Measurements from ENCODE around the gene LPIN2.

Gene LPIN2

GRCh38 chr18:2982022-2982421, 30.9 kb downstream of the LPIN2 start:
- H3K27me3 ChIP-seq = no peaks in the 10 kb centered on the region
- no peaks in the 10 kb centered on the region for H3K9me3 ChIP-seq
- H3K4me1 ChIP-seq = peaks cover 0 to 98% (median 70%) of the 10 kb centered on the region in 4 donors
- intact Hi-C loops (cut with DNase I; ENCODE audit: low total_unique reads) = no loop called here
- peak overlapping the region; percentile 81 to 85 for H3K27ac ChIP-seq
- no peak overlapping the region for H3K4me3 ChIP-seq
- TF ChIP-seq, protein P1, sequence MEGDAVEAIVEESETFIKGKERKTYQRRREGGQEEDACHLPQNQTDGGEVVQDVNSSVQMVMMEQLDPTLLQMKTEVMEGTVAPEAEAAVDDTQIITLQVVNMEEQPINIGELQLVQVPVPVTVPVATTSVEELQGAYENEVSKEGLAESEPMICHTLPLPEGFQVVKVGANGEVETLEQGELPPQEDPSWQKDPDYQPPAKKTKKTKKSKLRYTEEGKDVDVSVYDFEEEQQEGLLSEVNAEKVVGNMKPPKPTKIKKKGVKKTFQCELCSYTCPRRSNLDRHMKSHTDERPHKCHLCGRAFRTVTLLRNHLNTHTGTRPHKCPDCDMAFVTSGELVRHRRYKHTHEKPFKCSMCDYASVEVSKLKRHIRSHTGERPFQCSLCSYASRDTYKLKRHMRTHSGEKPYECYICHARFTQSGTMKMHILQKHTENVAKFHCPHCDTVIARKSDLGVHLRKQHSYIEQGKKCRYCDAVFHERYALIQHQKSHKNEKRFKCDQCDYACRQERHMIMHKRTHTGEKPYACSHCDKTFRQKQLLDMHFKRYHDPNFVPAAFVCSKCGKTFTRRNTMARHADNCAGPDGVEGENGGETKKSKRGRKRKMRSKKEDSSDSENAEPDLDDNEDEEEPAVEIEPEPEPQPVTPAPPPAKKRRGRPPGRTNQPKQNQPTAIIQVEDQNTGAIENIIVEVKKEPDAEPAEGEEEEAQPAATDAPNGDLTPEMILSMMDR (IDR thresholded peaks at IDR 0.05) = no peak
- H3K36me3 ChIP-seq = no peaks in the 10 kb centered on the region
- no peak for DNase-seq

DNA sequence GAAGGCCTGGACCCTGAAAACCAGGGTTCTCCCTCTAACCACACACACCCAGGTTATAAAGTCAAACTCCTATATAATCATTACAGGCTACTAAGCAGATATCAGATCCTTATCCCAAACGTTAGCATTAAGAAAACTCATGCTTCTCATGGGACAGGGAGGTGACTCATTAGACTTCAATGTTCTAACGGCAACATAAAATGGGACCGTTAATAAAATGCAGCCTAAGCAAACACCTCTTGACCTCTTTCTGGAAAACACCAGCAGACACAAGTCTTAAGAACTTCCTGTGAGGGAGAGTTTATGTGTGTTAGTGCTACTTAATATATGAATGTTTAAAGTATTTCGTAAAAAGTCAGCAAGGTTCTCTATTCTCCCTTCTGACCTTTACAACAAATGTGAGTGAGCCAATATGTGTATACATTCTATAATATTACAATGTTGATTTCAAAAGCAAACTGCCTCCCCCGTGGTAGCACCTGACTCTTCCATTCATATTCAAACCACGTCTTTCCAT, 31.7 kb downstream of the LPIN2 start:
- peaks cover 0 to 100% (median 68%) of the 10 kb centered on the region in 4 donors for H3K4me1 ChIP-seq
- intact Hi-C loops (cut with DNase I; ENCODE audit: low total_unique reads) = no loop called here
- H3K27me3 ChIP-seq = no peaks in the 10 kb centered on the region
- peak overlapping the region in 1 of 2 donors; percentile 16 for H3K4me3 ChIP-seq
- no peak for DNase-seq
- peak overlapping the region; percentile 81 to 85 for H3K27ac ChIP-seq
- H3K36me3 ChIP-seq = no peaks in the 10 kb centered on the region
- no peaks in the 10 kb centered on the region for H3K9me3 ChIP-seq
- TF ChIP-seq, protein P1 (IDR thresholded peaks at IDR 0.05) = no peak

- Histone ChIP-seq H3K27ac (peak overlapping the region; percentile 81 to 85), H3K9me3 (no peaks in the 10 kb centered on the region), H3K27me3 (no peaks in the 10 kb centered on the region), H3K4me1 (peaks cover 0 to 100% (median 63%) of the 10 kb centered on the region in 4 donors), H3K4me3 (no peak overlapping the region), H3K36me3 (no peaks in the 10 kb centered on the region)
- DNase-seq = peak in 1 of 2 donors; percentile 60
- intact Hi-C loops (cut with DNase I; ENCODE audit: low total_unique reads) = no loop called here
- TF ChIP-seq, protein P1 (IDR thresholded peaks at IDR 0.05) = no peak
These were observed 32.8 kb downstream of the LPIN2 start for GRCh38 chr18:2979871-2980790.

DNA sequence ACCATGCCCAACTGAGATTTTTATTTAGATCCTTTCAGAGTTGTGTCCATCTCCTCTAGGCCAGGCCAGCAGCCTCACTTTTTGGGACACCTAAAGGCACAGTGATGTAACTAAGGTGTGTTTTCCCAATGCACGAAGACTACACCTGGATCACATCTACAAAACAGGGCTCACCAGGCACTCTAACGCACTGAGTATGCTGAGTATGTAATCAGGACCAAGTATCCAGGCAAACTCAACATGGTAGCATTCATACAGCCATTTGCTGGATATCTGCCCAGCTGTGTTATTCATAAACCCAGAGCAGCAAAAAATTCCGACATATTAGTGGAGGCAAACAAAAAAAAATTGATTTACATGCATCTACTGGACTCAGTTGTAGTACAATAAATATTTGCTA, 33.8 kb downstream of the LPIN2 start:
- H3K4me3 ChIP-seq = no peak overlapping the region
- no peaks in the 10 kb centered on the region for H3K36me3 ChIP-seq
- no peaks in the 10 kb centered on the region for H3K27me3 ChIP-seq
- intact Hi-C loops (cut with DNase I; ENCODE audit: low total_unique reads) = no loop called here
- H3K9me3 ChIP-seq = no peaks in the 10 kb centered on the region
- DNase-seq = no peak
- TF ChIP-seq, protein P1 (IDR thresholded peaks at IDR 0.05) = no peak
- H3K27ac ChIP-seq = peak overlapping the region; percentile 81 to 85
- peaks cover 0 to 100% (median 56%) of the 10 kb centered on the region in 4 donors for H3K4me1 ChIP-seq

DNA sequence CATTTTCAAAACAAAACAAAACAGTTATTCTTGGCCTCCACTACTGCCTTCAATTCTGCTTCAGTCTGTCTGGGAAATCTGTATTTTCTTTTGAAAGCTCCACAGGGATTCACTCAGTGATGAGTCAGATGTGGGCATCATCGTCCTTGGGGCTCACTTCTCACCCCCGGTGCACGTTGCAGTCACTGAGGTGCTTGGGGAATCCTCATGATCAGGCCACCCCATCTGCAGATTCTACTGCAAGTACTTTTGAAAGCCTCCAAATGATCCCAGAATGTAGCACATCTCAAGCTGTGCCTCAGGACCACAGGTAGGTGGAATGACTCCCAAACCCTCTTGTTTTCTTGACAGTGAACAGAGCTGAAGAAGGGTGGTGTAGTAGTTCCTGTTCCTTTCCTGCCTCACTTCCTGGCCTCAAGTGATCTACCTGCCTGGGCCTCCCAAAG, 34.3 kb downstream of the LPIN2 start:
- peak in 1 of 2 donors; percentile 76 for DNase-seq
- TF ChIP-seq, protein P1 (IDR thresholded peaks at IDR 0.05) = no peak
- Histone ChIP-seq H3K4me1 (peaks cover 0 to 100% (median 53%) of the 10 kb centered on the region in 4 donors), H3K36me3 (no peaks in the 10 kb centered on the region), H3K27me3 (no peaks in the 10 kb centered on the region), H3K4me3 (peak overlapping the region; percentile 5 to 24), H3K9me3 (no peaks in the 10 kb centered on the region), H3K27ac (peak overlapping the region; percentile 81 to 85)
- intact Hi-C loops (cut with DNase I; ENCODE audit: low total_unique reads) = no loop called here

Measured in tibial artery (tissue), 4 donors.